GM12873 (cell line): ENCODE data around the gene SSRP1.
A peak's percentile ranks its signal among the peaks of the same experiment; 100 is the strongest.

Experiments used
- TF ChIP-seq, protein P1 (sequence below): IDR thresholded peaks from 2 replicates; pipeline ENCODE4 v1.5.1; 2012; ENCODE audit warnings: low read depth, mild to moderate bottlenecking, moderate library complexity, low read length, control low read depth; ENCODE audit not compliant: insufficient read depth; ENCODE audit errors: missing control alignments

The SSRP1 gene

DNA sequence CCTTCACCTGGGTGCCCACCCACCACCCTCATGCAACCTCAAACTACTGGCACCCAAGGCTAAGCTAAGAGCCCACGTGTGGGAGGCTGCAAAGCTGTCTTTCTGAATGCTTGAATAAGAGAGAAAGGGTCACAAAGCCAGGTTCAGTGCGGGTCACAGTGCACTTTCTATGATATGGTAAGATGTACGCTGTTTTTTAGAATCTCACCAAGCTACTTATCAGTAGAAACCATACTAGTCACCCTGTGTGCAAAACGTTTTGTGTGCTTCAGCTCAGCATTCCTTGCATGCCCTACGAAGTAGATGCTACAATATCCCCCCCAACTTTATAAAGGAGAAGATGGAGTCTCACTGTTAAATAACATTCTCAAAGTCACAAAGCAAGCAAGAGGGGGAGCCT, 17.3 kb upstream of the SSRP1 start:
- TF ChIP-seq, protein P1, sequence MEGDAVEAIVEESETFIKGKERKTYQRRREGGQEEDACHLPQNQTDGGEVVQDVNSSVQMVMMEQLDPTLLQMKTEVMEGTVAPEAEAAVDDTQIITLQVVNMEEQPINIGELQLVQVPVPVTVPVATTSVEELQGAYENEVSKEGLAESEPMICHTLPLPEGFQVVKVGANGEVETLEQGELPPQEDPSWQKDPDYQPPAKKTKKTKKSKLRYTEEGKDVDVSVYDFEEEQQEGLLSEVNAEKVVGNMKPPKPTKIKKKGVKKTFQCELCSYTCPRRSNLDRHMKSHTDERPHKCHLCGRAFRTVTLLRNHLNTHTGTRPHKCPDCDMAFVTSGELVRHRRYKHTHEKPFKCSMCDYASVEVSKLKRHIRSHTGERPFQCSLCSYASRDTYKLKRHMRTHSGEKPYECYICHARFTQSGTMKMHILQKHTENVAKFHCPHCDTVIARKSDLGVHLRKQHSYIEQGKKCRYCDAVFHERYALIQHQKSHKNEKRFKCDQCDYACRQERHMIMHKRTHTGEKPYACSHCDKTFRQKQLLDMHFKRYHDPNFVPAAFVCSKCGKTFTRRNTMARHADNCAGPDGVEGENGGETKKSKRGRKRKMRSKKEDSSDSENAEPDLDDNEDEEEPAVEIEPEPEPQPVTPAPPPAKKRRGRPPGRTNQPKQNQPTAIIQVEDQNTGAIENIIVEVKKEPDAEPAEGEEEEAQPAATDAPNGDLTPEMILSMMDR = no peak

DNA sequence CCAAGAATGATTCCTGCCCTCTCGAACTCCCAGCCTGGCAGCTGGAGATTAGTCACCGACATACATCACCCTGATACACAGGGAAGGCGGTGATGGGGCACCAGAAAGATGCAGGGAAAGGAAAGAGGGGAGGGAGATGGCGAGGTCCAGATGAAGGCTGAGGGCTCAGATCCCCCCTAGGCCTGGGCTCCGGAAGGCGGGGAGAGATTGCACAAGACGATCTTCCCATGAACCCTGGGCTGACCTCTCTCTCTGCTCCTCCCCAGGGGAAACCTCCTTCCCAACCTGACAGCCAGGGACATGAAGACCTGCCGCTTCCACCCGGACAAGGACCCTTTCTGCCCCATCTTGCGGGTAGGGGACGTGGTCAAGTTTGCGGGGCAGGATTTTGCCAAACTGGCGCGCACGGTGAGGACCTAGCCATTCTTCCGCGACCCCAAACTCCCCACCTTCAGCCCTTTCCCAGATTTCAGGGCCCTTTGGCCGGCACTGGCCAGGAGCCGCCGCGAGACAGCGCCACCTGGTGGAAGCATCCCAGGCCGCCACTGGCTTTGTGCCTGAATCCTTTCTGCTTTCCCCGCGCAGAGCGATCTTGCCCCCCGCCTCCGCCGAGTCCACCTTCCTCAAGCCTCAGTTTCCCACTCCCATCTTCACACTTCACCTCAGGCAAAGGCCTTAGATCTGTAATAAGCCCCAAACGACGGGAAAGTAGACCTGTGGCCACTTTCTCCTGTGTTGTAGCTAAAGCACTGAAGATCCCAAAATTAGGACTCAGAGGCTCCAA, 14.0 kb upstream of the SSRP1 start:
- TF ChIP-seq, protein P1 = peak; percentile 93

DNA sequence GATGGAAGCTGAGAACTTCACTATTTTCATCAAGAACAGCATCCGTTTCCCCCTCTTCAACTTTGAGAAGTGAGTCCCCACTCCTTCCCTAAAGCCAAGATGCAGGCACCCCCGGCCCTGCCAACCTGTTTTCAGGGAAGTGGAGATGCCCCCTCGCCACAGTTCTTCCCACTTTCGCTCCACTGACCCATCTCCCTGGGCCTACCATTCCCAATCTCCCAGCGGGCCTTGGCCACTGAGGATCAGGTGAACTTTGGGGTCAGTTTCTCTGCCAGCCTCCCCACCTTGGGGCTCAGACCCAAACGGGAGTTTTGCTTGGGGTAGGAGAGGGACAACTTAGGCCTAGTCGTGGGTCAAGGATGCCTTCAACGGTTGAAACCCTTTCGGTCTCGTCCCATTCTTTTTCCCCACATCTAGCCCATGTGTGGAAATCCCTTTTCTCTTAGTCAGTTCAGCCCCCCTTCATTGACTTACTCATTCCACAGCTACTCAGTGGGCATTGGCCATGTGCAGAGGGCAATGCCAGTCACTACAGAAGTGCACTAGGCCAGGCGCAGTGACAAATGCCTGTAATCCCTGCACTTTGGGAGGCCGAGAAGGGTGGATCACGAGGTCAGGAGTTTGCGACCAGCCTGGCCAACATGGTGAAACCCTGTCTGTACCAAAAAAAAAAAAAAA, 13.1 kb upstream of the SSRP1 start:
- TF ChIP-seq, protein P1 = no peak

DNA sequence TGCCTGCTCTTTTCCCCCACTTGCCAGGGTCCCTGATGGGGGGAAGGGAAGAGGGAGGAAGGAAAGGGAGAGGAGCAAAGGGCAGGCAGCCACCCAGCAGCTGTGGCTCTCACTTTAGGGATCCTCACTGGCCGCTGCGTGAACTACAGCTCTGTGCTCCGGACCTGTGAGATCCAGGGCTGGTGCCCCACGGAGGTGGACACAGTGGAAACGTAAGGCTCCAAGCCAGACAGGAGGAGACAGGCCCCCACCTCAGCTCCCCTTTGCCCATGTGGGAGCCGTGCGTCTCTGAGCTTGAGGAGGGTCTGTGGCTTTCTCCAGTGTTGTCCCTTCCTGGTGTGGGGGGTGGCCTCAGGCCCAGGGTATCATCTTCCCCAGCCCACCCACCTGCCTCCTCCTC, 12.4 kb upstream of the SSRP1 start:
- TF ChIP-seq, protein P1 = no peak

DNA sequence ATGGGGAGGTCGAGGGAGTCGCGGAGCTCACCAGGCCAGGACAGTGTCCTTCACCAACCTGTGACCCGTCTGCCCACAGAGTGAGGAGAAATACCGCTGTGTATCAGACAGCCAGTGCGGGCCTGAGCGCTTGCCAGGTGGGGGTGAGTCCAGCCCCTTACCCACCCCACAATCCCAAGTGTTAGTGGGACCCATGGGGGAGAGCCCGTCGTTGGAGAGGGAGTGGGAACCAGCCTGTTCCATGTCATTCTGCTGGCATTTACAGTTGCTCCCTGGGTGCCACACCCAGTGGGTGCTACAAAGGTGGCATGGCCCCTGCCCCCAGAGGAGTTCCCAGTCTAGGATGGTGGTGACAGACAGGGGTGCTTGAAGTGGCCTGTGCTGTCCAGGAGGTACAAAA, 11.6 kb upstream of the SSRP1 start:
- TF ChIP-seq, protein P1 = no peak

DNA sequence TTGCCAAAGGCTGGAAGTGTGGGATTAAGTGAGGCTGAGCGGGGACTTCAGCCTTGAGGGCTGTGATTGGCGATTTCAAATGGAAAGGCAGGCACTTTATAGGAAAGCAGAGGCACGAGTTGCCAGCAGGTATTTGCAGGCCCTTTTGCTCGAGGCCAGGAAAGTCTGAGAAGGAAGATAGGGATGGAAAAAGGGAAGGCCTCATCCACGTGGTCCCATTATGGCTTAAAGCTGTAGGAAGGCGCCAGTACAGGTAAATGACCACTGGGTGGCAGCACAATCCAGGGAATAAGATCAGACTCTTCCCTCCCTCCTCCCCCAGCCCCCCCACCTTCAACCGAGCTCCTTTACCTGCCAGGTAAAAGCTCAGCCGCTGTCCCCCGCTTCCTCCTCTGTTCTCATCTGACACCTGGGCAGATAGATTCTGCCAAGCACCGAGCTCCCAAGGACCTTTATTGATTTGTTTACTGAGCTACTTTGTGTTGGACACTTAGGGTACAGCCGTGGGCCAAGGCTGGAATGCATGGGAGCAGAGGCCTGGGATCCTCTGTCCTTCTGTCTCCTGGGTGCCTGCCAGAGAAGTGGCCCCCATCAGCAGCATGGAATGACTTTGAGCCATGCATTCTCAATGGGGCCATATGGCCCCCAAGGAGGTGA, 10.0 kb upstream of the SSRP1 start:
- TF ChIP-seq, protein P1 = peak; percentile 78

DNA sequence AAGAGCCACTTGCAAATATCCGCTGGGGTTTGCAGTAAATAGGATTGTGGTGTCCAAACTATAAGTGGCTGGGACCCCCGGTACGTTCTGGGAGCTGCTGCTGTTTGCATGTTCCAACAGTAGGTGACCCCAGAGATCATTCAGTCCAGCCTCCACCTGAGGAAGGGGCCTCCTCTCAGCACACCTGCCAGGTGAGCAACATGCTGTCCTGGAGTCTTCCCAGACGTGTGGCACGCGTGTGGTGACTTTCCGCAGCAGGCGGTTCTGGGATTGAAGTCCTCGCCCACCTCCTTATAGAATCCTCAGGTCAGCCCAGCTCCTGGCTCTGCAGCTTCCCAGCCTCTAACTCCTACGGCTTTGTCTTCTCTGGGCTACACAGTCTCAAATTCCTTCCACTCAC, 9.1 kb upstream of the SSRP1 start:
- TF ChIP-seq, protein P1 = peak; percentile 2
